Measurements from ENCODE around the gene FAAP20. TPM values are rescaled to one million over a fixed set of nuclear protein-coding genes. Genes with fewer than 3 reads are reported as not detected.

Gene FAAP20
- total and polyA plus RNA-seq, 2 experiments from 2014 or later = 130 to 188 TPM

- H3K4me1 ChIP-seq (ENCODE audit: low read depth) = peaks cover 36% of the 10 kb centered on the region
Observed at GRCh38 chr1:2228157-2228594, 33.6 kb upstream of the FAAP20 start, which contains the start of gene SKI. Gene SKI (plus strand): TSS chr1:2228319. CDS start chr1:2228767, 448 bp downstream.

GRCh38 chr1:2227346-2228156 lies 33.0 kb upstream of the FAAP20 start:
- TF ChIP-seq CTCF (IDR thresholded peaks at IDR 0.05; ENCODE audit: low read depth, low read length) = no peak
- Histone ChIP-seq H3K36me3 (no peaks in the 10 kb centered on the region), H3K27ac (peak overlapping the region; percentile 100), H3K27me3 (no peaks in the 10 kb centered on the region), H3K4me3 (peak overlapping the region; percentile 94), H3K4me1 (ENCODE audit: low read depth) (peaks cover 30% of the 10 kb centered on the region), H3K9me3 (ENCODE audit: low read depth) (no peaks in the 10 kb centered on the region)
- peak; percentile 98 to 99 for DNase-seq (ENCODE audit: low read depth in 1 of 2, low spot score in 1 of 2)

More at GRCh38 chr1:2228157-2228594, 33.6 kb upstream of the FAAP20 start, which contains the start of gene SKI:
- no peaks in the 10 kb centered on the region for H3K9me3 ChIP-seq (ENCODE audit: low read depth)
- DNase-seq (ENCODE audit: low read depth in 1 of 2, low spot score in 1 of 2) = no peak
- H3K27ac ChIP-seq = peak within 1 kb of the TSS; percentile 100
- TF ChIP-seq CTCF (IDR thresholded peaks at IDR 0.05; ENCODE audit: low read depth, low read length) = no peak
- H3K27me3 ChIP-seq = no peaks in the 10 kb centered on the region
- no peaks in the 10 kb centered on the region for H3K36me3 ChIP-seq
- peak within 1 kb of the TSS; percentile 94 for H3K4me3 ChIP-seq

DNA sequence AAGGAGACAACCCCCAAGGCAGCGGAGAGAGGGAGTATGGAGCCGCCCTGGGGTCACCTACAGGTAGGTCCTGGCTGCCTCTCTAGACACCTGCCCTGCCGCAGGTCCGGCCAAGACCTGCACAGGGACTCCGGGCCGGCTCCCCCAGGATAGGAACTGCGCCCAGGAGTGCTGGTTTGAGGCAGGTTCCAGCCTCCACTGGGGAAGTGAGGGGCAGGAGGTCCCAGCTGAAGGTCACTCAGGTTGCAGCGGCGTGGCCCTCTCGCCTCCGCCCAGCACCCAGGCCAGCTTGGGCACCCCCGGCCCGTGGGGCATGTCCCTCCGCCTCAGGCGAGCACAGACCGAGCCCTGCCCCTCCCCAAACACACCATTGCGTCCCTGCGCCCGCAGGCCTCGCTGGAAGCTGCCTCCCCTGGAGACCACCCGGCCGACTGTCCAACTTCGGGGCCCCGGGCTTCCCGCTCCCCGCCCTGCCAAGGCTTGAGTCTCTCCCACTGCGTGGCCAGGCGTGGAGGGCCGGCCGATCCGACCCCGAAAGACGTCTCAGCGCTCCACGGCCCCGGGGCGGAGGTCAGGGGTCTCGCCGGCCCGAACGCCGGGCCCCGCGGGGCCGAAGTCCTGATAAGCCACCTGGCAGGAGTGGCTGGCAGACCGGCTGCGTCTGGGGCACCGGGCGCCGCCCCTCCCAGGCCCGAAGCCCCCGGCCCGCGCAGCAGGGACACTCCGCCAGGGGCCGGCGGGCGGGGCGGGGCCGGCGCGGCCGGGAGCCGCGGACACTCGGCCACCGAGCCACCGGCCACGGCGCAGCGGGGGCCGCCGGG lies 32.2 kb upstream of the FAAP20 start:
- H3K36me3 ChIP-seq = no peaks in the 10 kb centered on the region
- peak overlapping the region; percentile 100 for H3K27ac ChIP-seq
- DNase-seq (ENCODE audit: low read depth in 1 of 2, low spot score in 1 of 2) = no peak
- no peaks in the 10 kb centered on the region for H3K27me3 ChIP-seq
- H3K4me3 ChIP-seq = peak overlapping the region; percentile 94
- H3K9me3 ChIP-seq (ENCODE audit: low read depth) = no peaks in the 10 kb centered on the region
- no peak for TF ChIP-seq CTCF (IDR thresholded peaks at IDR 0.05; ENCODE audit: low read depth, low read length)
- peaks cover 21% of the 10 kb centered on the region for H3K4me1 ChIP-seq (ENCODE audit: low read depth)

- no peaks in the 10 kb centered on the region for H3K27me3 ChIP-seq
- H3K27ac ChIP-seq = no peak overlapping the region
- no peak for DNase-seq (ENCODE audit: low read depth in 1 of 2, low spot score in 1 of 2)
- no peaks in the 10 kb centered on the region for H3K9me3 ChIP-seq (ENCODE audit: low read depth)
- peaks cover 5% of the 10 kb centered on the region for H3K4me1 ChIP-seq (ENCODE audit: low read depth)
- no peak overlapping the region for H3K4me3 ChIP-seq
- no peak for TF ChIP-seq CTCF (IDR thresholded peaks at IDR 0.05; ENCODE audit: low read depth, low read length)
- no peaks in the 10 kb centered on the region for H3K36me3 ChIP-seq
Observed at GRCh38 chr1:2224631-2225428, 30.3 kb upstream of the FAAP20 start.

DNA sequence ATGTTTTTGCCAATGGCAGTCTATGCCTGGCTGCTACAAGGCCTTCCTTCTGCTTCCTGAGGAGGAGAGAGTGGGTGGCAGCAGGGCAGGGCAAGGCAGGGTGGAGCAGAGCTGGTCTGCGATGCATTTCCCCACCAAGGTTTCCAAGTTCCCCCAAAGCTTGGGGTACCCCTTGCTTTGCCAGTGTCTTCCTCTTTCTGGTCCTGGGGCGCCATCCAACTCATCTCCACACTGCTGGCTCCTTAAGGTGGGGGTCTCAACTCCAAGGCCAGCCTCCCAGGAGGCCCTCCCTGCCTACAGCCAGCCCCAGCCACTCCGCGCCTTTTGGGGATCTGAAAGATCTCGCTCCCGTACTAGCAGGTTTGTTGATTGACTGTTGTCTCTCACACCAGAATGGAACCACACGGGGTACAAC lies 29.6 kb upstream of the FAAP20 start:
- no peak overlapping the region for H3K27ac ChIP-seq
- no peak overlapping the region for H3K4me3 ChIP-seq
- no peaks in the 10 kb centered on the region for H3K4me1 ChIP-seq (ENCODE audit: low read depth)
- H3K9me3 ChIP-seq (ENCODE audit: low read depth) = no peaks in the 10 kb centered on the region
- no peaks in the 10 kb centered on the region for H3K36me3 ChIP-seq
- H3K27me3 ChIP-seq = no peaks in the 10 kb centered on the region
- no peak for DNase-seq (ENCODE audit: low read depth in 1 of 2, low spot score in 1 of 2)
- no peak for TF ChIP-seq CTCF (IDR thresholded peaks at IDR 0.05; ENCODE audit: low read depth, low read length)

All from cardiac muscle cell (in vitro differentiated cells and primary cell).